Liver (tissue), 10 donors: Measurements from ENCODE around the gene FBXO38. TPM values are rescaled to one million over a fixed set of nuclear protein-coding genes. Genes with fewer than 3 reads are reported as not detected.

ENCODE experiments used
- DNase-seq: peaks from one replicate; pipeline ENCODE4 v3.0.0-alpha.2; 2017; ENCODE audit warnings: low spot score
- H3K27ac ChIP-seq, 2 donors: one replicate each; pipeline ENCODE4 v1.7.0; 2013; ENCODE audit warnings: inconsistent platforms in 2 of 2, low read length in 2 of 2, control low read depth in 1 of 2, low read depth in 1 of 2, mild to moderate bottlenecking in 1 of 2
- H3K27me3 ChIP-seq, 4 donors: one replicate each; pipeline versions ENCODE4 v1.6.1 to v1.7.0; 2013; ENCODE audit warnings: low read length in 3 of 4, inconsistent platforms in 1 of 4, mild to moderate bottlenecking in 1 of 4, moderate library complexity in 1 of 4; ENCODE audit not compliant: control insufficient read depth in 4 of 4, insufficient read depth in 4 of 4
- H3K36me3 ChIP-seq, 4 donors: one replicate each; pipeline versions ENCODE4 v1.6.1 to v1.7.0; 2013; ENCODE audit warnings: low read length in 3 of 4, mild to moderate bottlenecking in 3 of 4, low read depth in 1 of 4, moderate library complexity in 1 of 4; ENCODE audit not compliant: control insufficient read depth in 4 of 4, insufficient read depth in 3 of 4
- H3K4me1 ChIP-seq, 4 donors: one replicate each; pipeline versions ENCODE4 v1.6.1 to v1.7.0; 2013; ENCODE audit warnings: low read length in 3 of 4, mild to moderate bottlenecking in 3 of 4, moderate library complexity in 1 of 4; ENCODE audit not compliant: control insufficient read depth in 4 of 4, insufficient read depth in 4 of 4
- H3K4me3 ChIP-seq, 3 donors: one replicate each; pipeline versions ENCODE4 v1.6.1 to v1.7.0; 2013; ENCODE audit warnings: low read length in 3 of 3, control low read depth in 1 of 3, low read depth in 1 of 3, mild to moderate bottlenecking in 1 of 3
- H3K9ac ChIP-seq, 2 donors: one replicate each; pipeline ENCODE4 v1.7.0; 2013; ENCODE audit warnings: low read length in 2 of 2, mild to moderate bottlenecking in 2 of 2, moderate library complexity in 2 of 2, control low read depth in 1 of 2, low read depth in 1 of 2
- H3K9me3 ChIP-seq, 4 donors: one replicate each; pipeline versions ENCODE4 v1.6.1 to v1.7.0; 2013; ENCODE audit warnings: low read length in 3 of 4; ENCODE audit not compliant: control insufficient read depth in 4 of 4
- ATF3 ChIP-seq: IDR thresholded peaks from 2 replicates; pipeline ENCODE4 v1.6.1; 2016; ENCODE audit warnings: antibody characterized with exemption
- CTCF ChIP-seq: fragments of 150-350 bp; IDR thresholded peaks from 2 replicates; pipeline ENCODE4 v1.5.1; 2017; ENCODE audit warnings: improper control_type of control experiment, low read depth, low read length; ENCODE audit not compliant: missing input control
- FOXA1 ChIP-seq: IDR thresholded peaks from 2 replicates; pipeline ENCODE4 v1.6.1; 2016; ENCODE audit warnings: antibody characterized with exemption
- FOXA2 ChIP-seq: IDR thresholded peaks from 2 replicates; pipeline ENCODE4 v1.6.1; 2016; ENCODE audit warnings: antibody characterized with exemption
- GABPA ChIP-seq, 2 donors: IDR thresholded peaks in 1 of 2; conservative IDR thresholded peaks in 1 of 2; 2 replicates each; pipeline ENCODE4 v1.6.1; 2016; ENCODE audit warnings: antibody characterized with exemption in 2 of 2, mild to moderate bottlenecking in 1 of 2, moderate library complexity in 1 of 2
- HNF4G ChIP-seq: IDR thresholded peaks from 2 replicates; pipeline ENCODE4 v1.6.1; 2016; ENCODE audit warnings: antibody characterized with exemption
- JUND ChIP-seq, 2 donors: IDR thresholded peaks; 2 replicates each; pipeline ENCODE4 v1.6.1; 2016; ENCODE audit warnings: antibody characterized with exemption in 2 of 2
- MAX ChIP-seq: IDR thresholded peaks from 2 replicates; pipeline ENCODE4 v1.6.1; 2016; ENCODE audit warnings: antibody characterized with exemption
- NR2F2 ChIP-seq: IDR thresholded peaks from 2 replicates; pipeline ENCODE4 v1.6.1; 2016; ENCODE audit warnings: antibody characterized with exemption
- RAD21 ChIP-seq, 2 donors: IDR thresholded peaks; 2 replicates each; pipeline ENCODE4 v1.6.1; 2016; ENCODE audit warnings: antibody characterized with exemption in 2 of 2, mild to moderate bottlenecking in 2 of 2
- REST ChIP-seq: IDR thresholded peaks from 2 replicates; pipeline ENCODE4 v1.6.1; 2016; ENCODE audit warnings: antibody characterized with exemption, mild to moderate bottlenecking
- TAF1 ChIP-seq: conservative IDR thresholded peaks from 2 replicates; pipeline ENCODE4 v1.6.1; 2016; ENCODE audit warnings: antibody characterized with exemption, mild to moderate bottlenecking
- YY1 ChIP-seq: IDR thresholded peaks from 2 replicates; pipeline ENCODE4 v1.6.1; 2016; ENCODE audit warnings: antibody characterized with exemption, mild to moderate bottlenecking
- ZBTB33 ChIP-seq: IDR thresholded peaks from 2 replicates; pipeline ENCODE4 v1.6.1; 2016; ENCODE audit warnings: antibody characterized with exemption
- WGBS: extraction: QIAGEN DNeasy Blood & Tissue Kit; methylation state at CpG from one replicate; pipeline ENCODE4 v1.1.7; 2013; 5-methylcytosine and 5-hydroxymethylcytosine counted together
- polyA plus RNA-seq, 2 donors: library from polyadenylated mRNA; stranded (reverse) in 1 of 2; unstranded in 1 of 2; fragments of 200-250 nt in 1 of 2; fragments of >200 nt in 1 of 2; fragmentation: Nextera tagmentation in 1 of 2; extraction: Ambion mirVana in 1 of 2; gene quantifications; one replicate each; pipeline versions ENCODE4 v1.2.1 to v1.2.3, GENCODE V29; 2013 to 2015
- small RNA-seq: library from RNA; depleted of rRNA; stranded (forward); fragments of <200 nt; gene quantifications from one replicate; pipeline ENCODE3, GENCODE V24; 2014
- total RNA-seq, 2 donors: library from RNA; depleted of rRNA; stranded (reverse); fragments of >200 nt; gene quantifications; one replicate each; pipeline ENCODE4 v1.2.3, GENCODE V29; 2014
- donor health status: healthy.
- donor health status: healthy.
- donor health status: healthy.
- donor health status: healthy.
- donor health status: healthy.

FBXO38 gene
- total and polyA plus RNA-seq, 4 donors: 8.2 to 40.9 (median 25.3) TPM

GRCh38 chr5:148491793-148492184, 108.0 kb downstream of the FBXO38 start (continued):
- TF ChIP-seq ZBTB33 (peak; percentile 69), JUND (IDR thresholded peaks at IDR 0.05) (peak; percentile 69 to 88), YY1 (peak; percentile 94)

GRCh38 chr5:148492351-148492750, 108.6 kb downstream of the FBXO38 start:
- no peaks in the 10 kb centered on the region for H3K36me3 ChIP-seq
- TF ChIP-seq FOXA1 (no peak), ZBTB33 (no peak), RAD21 (IDR thresholded peaks at IDR 0.05) (no peak), HNF4G (no peak), MAX (no peak), CTCF (no peak), FOXA2 (no peak), GABPA (IDR thresholded peaks at IDR 0.05 in 1 of 2, conservative IDR thresholded peaks at IDR 0.05 in 1 of 2) (no peak), ATF3 (no peak), NR2F2 (no peak), TAF1 (no peak), REST (no peak)
- WGBS: 93% methylated on average over 1 of the region's 1 CpG
- peaks cover 11 to 26% (median 13%) of the 10 kb centered on the region in 4 donors for H3K4me1 ChIP-seq
- no peak overlapping the region for H3K27ac ChIP-seq
- DNase-seq: no peak
- no peaks in the 10 kb centered on the region for H3K9me3 ChIP-seq
- H3K4me3 ChIP-seq: no peak overlapping the region
- no peak overlapping the region for H3K9ac ChIP-seq
- no peaks in the 10 kb centered on the region for H3K27me3 ChIP-seq

Small RNAs within 50 kb of the gene (small RNA-seq; reads per million reads assigned to genes)
- gene RF00017: not detected

Other genes with a start within 250 kb of the FBXO38 start
- gene SPINK14, start 215.4 kb upstream of the FBXO38 start, total RNA-seq: not detected
- not detected for gene SPINK14, start 215.4 kb upstream of the FBXO38 start, polyA plus RNA-seq
- not detected for gene SPINK6, start 180.9 kb upstream of the FBXO38 start, total RNA-seq
- gene SPINK6, start 180.9 kb upstream of the FBXO38 start, polyA plus RNA-seq: not detected
- gene MARCOL, start 145.4 kb upstream of the FBXO38 start, total RNA-seq: not detected
- gene MARCOL, start 145.4 kb upstream of the FBXO38 start, polyA plus RNA-seq: not detected
- not detected for gene SPINK13, start 115.2 kb upstream of the FBXO38 start, total RNA-seq
- gene SPINK13, start 115.2 kb upstream of the FBXO38 start, polyA plus RNA-seq: not detected
- gene SPINK7, start 71.5 kb upstream of the FBXO38 start, total RNA-seq: not detected
- gene SPINK7, start 71.5 kb upstream of the FBXO38 start, polyA plus RNA-seq: not detected
- not detected for gene SPINK9, start 48.4 kb upstream of the FBXO38 start, total RNA-seq
- not detected for gene SPINK9, start 48.4 kb upstream of the FBXO38 start, polyA plus RNA-seq